A549 (cell line): Measurements from ENCODE around the gene TUT4.

Experiments used
- FOSB ChIP-seq: fragments of 250-450 bp; sonication (Bioruptor Pico); IDR thresholded peaks from 2 replicates; pipeline ENCODE4 v1.5.0; 2020; ENCODE audit warnings: mild to moderate bottlenecking, moderate library complexity
- POLR2AphosphoS2 ChIP-seq: conservative IDR thresholded peaks from 2 replicates; pipeline ENCODE4 v1.6.1; 2012; ENCODE audit warnings: low read length, improper control_type of control experiment, inconsistent platforms
- REST ChIP-seq: fragments of 200-600 bp; sonication (generic); IDR thresholded peaks from 2 replicates; pipeline ENCODE4 v1.6.1; 2016; ENCODE audit warnings: antibody characterized with exemption, mild to moderate bottlenecking, moderate library complexity
- SREBF2 ChIP-seq: fragments of 450-650 bp; IDR thresholded peaks from 2 replicates; pipeline ENCODE4 v1.6.1; 2014; ENCODE audit warnings: mild to moderate bottlenecking, moderate library complexity
- ZFP36 ChIP-seq: fragments of 450-650 bp; IDR thresholded peaks from 2 replicates; pipeline ENCODE4 v1.6.1; 2014; ENCODE audit warnings: borderline replicate concordance; ENCODE audit not compliant: partially characterized antibody

GRCh38 chr1:52424231-52424636, 128.7 kb downstream of the TUT4 start:
- TF ChIP-seq POLR2AphosphoS2 (no peak), FOSB (no peak), REST (no peak), SREBF2 (no peak), ZFP36 (no peak)
